ENCODE results near the gene CDH23. TPM values are rescaled to one million over a fixed set of nuclear protein-coding genes. Genes with fewer than 3 reads are reported as not detected.

Gene CDH23
- total RNA-seq, 1 donor from 2014 or later: 5.4 TPM

- DNase-seq (no peak), ATAC-seq (no peak)
- intact Hi-C loops (cut with micrococcal nuclease): loop anchor here (10.0 kb wide), 2 partner anchors 175 to 315 kb away; no protein-coding TSS in a partner anchor
These were observed 6.8 kb upstream of the CDH23 start for GRCh38 chr10:71389768-71390460.

- no peak for ATAC-seq
- DNase-seq: no peak
- intact Hi-C loops (cut with micrococcal nuclease): loop anchor here (10.0 kb wide), 1 partner anchor 174 kb away; no protein-coding TSS in a partner anchor
These were observed 6.3 kb upstream of the CDH23 start for GRCh38 chr10:71390461-71390835.

- no peak for ATAC-seq
- intact Hi-C loops (cut with micrococcal nuclease): loop anchor here (10.0 kb wide), 1 partner anchor 174 kb away; no protein-coding TSS in a partner anchor
- DNase-seq: no peak
These were observed 5.6 kb upstream of the CDH23 start for GRCh38 chr10:71390921-71391690.

- ATAC-seq: no peak
- intact Hi-C loops (cut with micrococcal nuclease): loop anchor here (10.0 kb wide), 1 partner anchor 173 kb away; no protein-coding TSS in a partner anchor
- DNase-seq: no peak
These were observed 5.0 kb upstream of the CDH23 start for GRCh38 chr10:71391701-71392100.

GRCh38 chr10:71392292-71392691 is 4.4 kb upstream of the CDH23 start:
- no peak for DNase-seq
- no peak for ATAC-seq
- intact Hi-C loops (cut with micrococcal nuclease): loop anchor here (10.0 kb wide), 1 partner anchor 173 kb away; no protein-coding TSS in a partner anchor

GRCh38 chr10:71392791-71393781 is 3.6 kb upstream of the CDH23 start:
- no peak for ATAC-seq
- intact Hi-C loops (cut with micrococcal nuclease): loop anchor here (10.0 kb wide), 1 partner anchor 172 kb away; no protein-coding TSS in a partner anchor
- DNase-seq: no peak

GRCh38 chr10:71393841-71394475 is 2.8 kb upstream of the CDH23 start:
- ATAC-seq (no peak), DNase-seq (no peak)
- intact Hi-C loops (cut with micrococcal nuclease): loop anchor here (10.0 kb wide), 1 partner anchor 171 kb away; no protein-coding TSS in a partner anchor

- ATAC-seq (no peak), DNase-seq (no peak)
- intact Hi-C loops (cut with micrococcal nuclease): loop anchor here (10.0 kb wide), 1 partner anchor 170 kb away; no protein-coding TSS in a partner anchor
These were observed 1.7 kb upstream of the CDH23 start for GRCh38 chr10:71394926-71395562.

GRCh38 chr10:71395621-71396020 is 1.1 kb upstream of the CDH23 start:
- intact Hi-C loops (cut with micrococcal nuclease): loop anchor here (10.0 kb wide), 1 partner anchor 169 kb away; no protein-coding TSS in a partner anchor
- ATAC-seq: no peak
- DNase-seq: no peak

- intact Hi-C loops (cut with micrococcal nuclease): loop anchor here (10.0 kb wide), 1 partner anchor 169 kb away; no protein-coding TSS in a partner anchor
- ATAC-seq (peak; percentile 95), DNase-seq (peak; percentile 81)
These were observed 523 bp upstream of the CDH23 start for GRCh38 chr10:71396084-71396710.

GRCh38 chr10:71397296-71398212 is 834 bp downstream of the CDH23 start:
- DNase-seq: peak; percentile 43
- intact Hi-C loops (cut with micrococcal nuclease): loop anchor here (10.0 kb wide), 1 partner anchor 167 kb away; no protein-coding TSS in a partner anchor
- ATAC-seq: peak; percentile 5

GRCh38 chr10:71398976-71399375 is 2.3 kb downstream of the CDH23 start:
- no peak for DNase-seq
- intact Hi-C loops (cut with micrococcal nuclease): loop anchor here (10.0 kb wide), 1 partner anchor 166 kb away; no protein-coding TSS in a partner anchor
- ATAC-seq: no peak

GRCh38 chr10:71399946-71400345 is 3.2 kb downstream of the CDH23 start:
- DNase-seq (no peak), ATAC-seq (no peak)
- intact Hi-C loops (cut with micrococcal nuclease): loop anchor here (10.0 kb wide), 1 partner anchor 165 kb away; no protein-coding TSS in a partner anchor

GRCh38 chr10:71401056-71401455 is 4.3 kb downstream of the CDH23 start:
- intact Hi-C loops (cut with micrococcal nuclease): no loop called here
- no peak for DNase-seq

GRCh38 chr10:71402005-71402404 is 5.3 kb downstream of the CDH23 start:
- ATAC-seq (no peak), DNase-seq (no peak)
- intact Hi-C loops (cut with micrococcal nuclease): no loop called here

More at GRCh38 chr10:71401056-71401455, 4.3 kb downstream of the CDH23 start:
- no peak for ATAC-seq

Measured in left ventricle myocardium superior (tissue), 1 donor.